HepG2 (cell line): Measurements from ENCODE around the gene AGTPBP1. TPM values are rescaled to one million over a fixed set of nuclear protein-coding genes. Genes with fewer than 3 reads are reported as not detected.

Experiments
- ATAC-seq: fragments of 200-7000 bp; cut with Tn5 transposase; 3 replicates; pipeline ENCODE4 v1.9.1; 2020; ENCODE audit warnings: mild to moderate bottlenecking, moderate library complexity
- BruUV-seq: library from RNA; stranded (reverse); fragments of 400-500 nt; replicated peaks from 2 replicates; lab custom pipeline; 2021; lab: Mats Ljungman, UMichigan
- CTCF ChIA-PET: fragments of 300-600 bp; formaldehyde crosslinking; extraction: SDS; loops from one replicate; lab custom pipeline; 2021; ENCODE audit warnings: low total read pairs, inconsistent platforms, low intra/inter-chr PET ratio; lab: Yijun Ruan, JAX
- POLR2A ChIA-PET: fragments of 350-600 bp; sonication (Branson Sonifier 250); formaldehyde crosslinking; loops from one replicate; lab custom pipeline; 2020; ENCODE audit warnings: antibody characterized with exemption, inconsistent platforms; lab: Yijun Ruan, JAX
- DNase-seq: peaks from one replicate; pipeline ENCODE4 v3.0.0-alpha.2; 2015; ENCODE audit warnings: low spot score
- FAIRE-seq: peaks from 3 replicates; lab custom pipeline; 2011; peaks lifted over from hg19 to GRCh38; lab: Jason Lieb, UNC
- H2AFZ ChIP-seq: one replicate; pipeline ENCODE4 v1.6.1; 2011; ENCODE audit warnings: low read length, inconsistent platforms
- H3K27ac ChIP-seq: fragments of 300-600 bp; 3 replicates; pipeline ENCODE4 v1.8.0; 2011; ENCODE audit warnings: mixed run types, mild to moderate bottlenecking, mixed read lengths, low read length, inconsistent platforms; ENCODE audit not compliant: insufficient read depth; ENCODE audit errors: extremely low read length
- H3K27me3 ChIP-seq, 2 experiments: fragments of 200-600 bp in 1 of 2; 2 replicates in 1 of 2; 3 replicates in 1 of 2; pipeline versions ENCODE4 v1.6.0 to v1.8.0; 2011; ENCODE audit warnings: low read length in 2 of 2, mild to moderate bottlenecking in 2 of 2, moderate library complexity in 2 of 2, inconsistent platforms in 1 of 2; ENCODE audit not compliant: insufficient read depth in 2 of 2, control insufficient read depth in 1 of 2
- H3K36me3 ChIP-seq, 2 experiments: fragments of 200-600 bp in 1 of 2; replicated peaks in 1 of 2; 2 replicates in 1 of 2; 3 replicates in 1 of 2; pipeline versions ENCODE4 v1.5.1 to v1.8.0; 2011; ENCODE audit warnings: low read length in 2 of 2, inconsistent platforms in 1 of 2; ENCODE audit not compliant: insufficient read depth in 2 of 2, control insufficient read depth in 1 of 2
- H3K4me1 ChIP-seq: 2 replicates; pipeline ENCODE4 v1.5.1; 2012; ENCODE audit warnings: low read length, inconsistent platforms; ENCODE audit not compliant: insufficient read depth
- H3K4me2 ChIP-seq: 2 replicates; pipeline ENCODE4 v1.6.0; 2011; ENCODE audit warnings: low read depth, low read length, inconsistent platforms
- H3K4me3 ChIP-seq, 3 experiments: fragments of 200-600 bp in 1 of 3; sonication (generic), shearing (Covaris generic) in 1 of 3; replicated peaks in 1 of 3; 2 replicates each; pipeline ENCODE4 v1.5.1; 2011 to 2016; ENCODE audit warnings: low read length in 3 of 3, inconsistent platforms in 2 of 3, low read depth in 2 of 3, mild to moderate bottlenecking in 2 of 3, control low read depth in 1 of 3, mixed read lengths in 1 of 3; ENCODE audit not compliant: insufficient read depth in 1 of 3
- H3K79me2 ChIP-seq: one replicate; pipeline ENCODE4 v1.6.1; 2011; ENCODE audit warnings: low read length, inconsistent platforms; ENCODE audit not compliant: insufficient read depth
- H3K9ac ChIP-seq: 2 replicates; pipeline ENCODE4 v1.6.0; 2011; ENCODE audit warnings: mild to moderate bottlenecking, low read depth, low read length, inconsistent platforms; ENCODE audit not compliant: insufficient read depth
- H3K9me3 ChIP-seq: 2 replicates; pipeline ENCODE4 v1.5.1; 2012; ENCODE audit warnings: mild to moderate bottlenecking, low read length
- H4K20me1 ChIP-seq: 2 replicates; pipeline ENCODE4 v1.6.0; 2011; ENCODE audit warnings: inconsistent platforms, mild to moderate bottlenecking, low read length, moderate library complexity; ENCODE audit not compliant: insufficient read depth
- CBFB ChIP-seq: sonication (generic); formaldehyde crosslinking; IDR thresholded peaks from 2 replicates; pipeline ENCODE4 v1.4.0; 2020; ENCODE audit warnings: missing genetic modification reagents
- CREM ChIP-seq, 2 experiments: sonication (generic) in 1 of 2; formaldehyde crosslinking in 1 of 2; IDR thresholded peaks; 2 replicates each; pipeline versions ENCODE4 v1.4.0 to v1.6.1; 2016 to 2020; ENCODE audit warnings: antibody characterized with exemption in 1 of 2, mild to moderate bottlenecking in 1 of 2, missing genetic modification reagents in 1 of 2
- DNMT1 ChIP-seq: sonication (generic); formaldehyde crosslinking; IDR thresholded peaks from 2 replicates; pipeline ENCODE4 v1.5.1; 2020; ENCODE audit warnings: mild to moderate bottlenecking, missing genetic modification reagents
- HNF4A ChIP-seq: sonication (generic); formaldehyde crosslinking; IDR thresholded peaks from 2 replicates; pipeline ENCODE4 v1.4.0; 2020; ENCODE audit warnings: missing genetic modification reagents
- IKZF1 ChIP-seq: fragments of 450-650 bp; IDR thresholded peaks from 2 replicates; pipeline ENCODE4 v1.7.1; 2016
- KLF12 ChIP-seq: sonication (generic); formaldehyde crosslinking; IDR thresholded peaks from 2 replicates; pipeline ENCODE4 v1.4.0; 2020; ENCODE audit warnings: missing genetic modification reagents, borderline replicate concordance
- MEIS2 ChIP-seq: sonication (generic); formaldehyde crosslinking; IDR thresholded peaks from 2 replicates; pipeline ENCODE4 v1.9.0; 2021; ENCODE audit warnings: mild to moderate bottlenecking, missing genetic modification reagents
- MZF1 ChIP-seq: sonication (generic); formaldehyde crosslinking; IDR thresholded peaks from 2 replicates; pipeline ENCODE4 v1.8.1; 2023; ENCODE audit warnings: mild to moderate bottlenecking, missing genetic modification reagents, borderline replicate concordance
- NFAT5 ChIP-seq: sonication (generic); formaldehyde crosslinking; IDR thresholded peaks from 2 replicates; pipeline ENCODE4 v1.4.0; 2020; ENCODE audit warnings: missing genetic modification reagents
- NR1H2 ChIP-seq: sonication (generic); formaldehyde crosslinking; IDR thresholded peaks from 2 replicates; pipeline ENCODE4 v1.8.1; 2022; ENCODE audit warnings: low read depth, missing genetic modification reagents, borderline replicate concordance
- PRPF4 ChIP-seq: fragments of 200-400 bp; formaldehyde crosslinking; IDR thresholded peaks from 2 replicates; pipeline ENCODE4 v1.6.1; 2016; ENCODE audit warnings: low read length, low read depth; ENCODE audit not compliant: poor library complexity, severe bottlenecking
- SIN3B ChIP-seq: fragments of 150-350 bp; IDR thresholded peaks from 2 replicates; pipeline ENCODE4 v1.6.1; 2014; ENCODE audit warnings: low read length
- ZNF180 ChIP-seq: sonication (generic); formaldehyde crosslinking; IDR thresholded peaks from 2 replicates; pipeline ENCODE4 v1.4.0; 2020; ENCODE audit warnings: low read depth, missing genetic modification reagents, borderline replicate concordance
- ZNF235 ChIP-seq: sonication (generic); formaldehyde crosslinking; IDR thresholded peaks from 2 replicates; pipeline ENCODE4 v1.8.1; 2023; ENCODE audit warnings: mild to moderate bottlenecking, missing genetic modification reagents, borderline replicate concordance
- ZNF253 ChIP-seq: sonication (generic); formaldehyde crosslinking; IDR thresholded peaks from 2 replicates; pipeline ENCODE4 v1.8.0; 2022; ENCODE audit warnings: mild to moderate bottlenecking, missing genetic modification reagents, borderline replicate concordance
- ZNF629 ChIP-seq: sonication (generic); formaldehyde crosslinking; conservative IDR thresholded peaks from 2 replicates; pipeline ENCODE4 v1.5.0; 2020; ENCODE audit warnings: missing genetic modification reagents
- ZNF784 ChIP-seq: sonication (generic); formaldehyde crosslinking; IDR thresholded peaks from 2 replicates; pipeline ENCODE4 v1.5.1; 2020; ENCODE audit warnings: missing genetic modification reagents, mild to moderate bottlenecking, borderline replicate concordance
- ZSCAN31 ChIP-seq: sonication (generic); formaldehyde crosslinking; IDR thresholded peaks from 2 replicates; pipeline ENCODE4 v1.5.0; 2020; ENCODE audit warnings: low read depth, mild to moderate bottlenecking, missing genetic modification reagents
- WGBS: methylation state at CpG from one replicate; pipeline ENCODE4 v1.1.6; 2017; ENCODE audit warnings: low lambda C conversion rate; 5-methylcytosine and 5-hydroxymethylcytosine counted together
- in situ Hi-C: cut with HindIII; loops from 2 replicates; pipeline ENCODE4 v1.10.0; 2017; ENCODE audit warnings: low pct_unique_long_range_greater_than_20kb; ENCODE audit not compliant: extremely low pct_ligation_motif_present
- intact Hi-C: fragments of 100-400 bp; cut with micrococcal nuclease; formaldehyde crosslinking; loops from one replicate; pipeline ENCODE4 v1.10.0; 2022; ENCODE audit not compliant: unreplicated experiment
- polyA plus RNA-seq, 8 experiments: library from polyadenylated mRNA; depleted of rRNA in 3 of 8; stranded (reverse) in 7 of 8; unstranded in 1 of 8; fragments of >200 nt; fragmentation: Illumina TruSeq in 4 of 8; extraction: Trizol in 4 of 8; gene quantifications; 2 replicates each; pipeline versions ENCODE4 v1.2.1 to v1.2.3, GENCODE V29; 2011 to 2016; ENCODE audit warnings: low read depth in 4 of 8, missing spikeins in 1 of 8, mixed read lengths in 1 of 8; ENCODE audit not compliant: insufficient read depth in 1 of 8
- total RNA-seq, 5 experiments: library from RNA; depleted of rRNA; stranded (reverse); fragments of >200 nt; fragmentation: Illumina TruSeq; extraction: Trizol; gene quantifications; 2 replicates each; pipeline ENCODE4 v1.2.3, GENCODE V29; 2016; ENCODE audit warnings: low read depth in 1 of 5

The AGTPBP1 gene
- total and polyA plus RNA-seq, 2 of the 13 experiments (the other 11 are each of a cell fraction or from before 2014, with no cell fraction given), result 9.7 to 22.3 TPM

DNA sequence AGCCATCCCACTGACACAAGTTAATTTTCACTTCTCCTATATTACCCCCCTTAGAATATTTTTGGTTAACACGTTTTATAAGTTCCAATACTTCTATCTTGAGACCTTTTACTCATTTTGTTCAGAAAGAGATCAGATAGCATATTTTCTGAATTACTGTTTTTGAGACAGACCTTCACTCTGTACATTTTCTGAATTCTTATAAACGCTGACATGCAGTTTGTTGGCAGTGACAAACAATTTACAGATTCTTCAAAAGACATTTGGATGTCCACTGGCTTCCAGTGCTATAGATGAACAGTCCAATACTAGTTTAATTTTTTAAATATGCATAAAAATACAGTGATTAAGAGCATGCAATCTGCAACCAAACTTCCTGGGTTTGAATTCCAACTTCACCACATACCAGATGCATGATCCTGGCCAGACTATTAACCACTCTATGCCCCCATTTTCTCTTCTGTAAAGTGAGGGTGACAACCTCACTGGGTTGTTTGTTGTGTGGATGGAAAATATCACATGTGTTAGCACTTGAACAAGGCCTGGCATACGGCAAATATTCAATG lies 142.1 kb downstream of the AGTPBP1 start (continued):
- TF ChIP-seq NFAT5 (CRISPR knock-in tag), result no peak

DNA sequence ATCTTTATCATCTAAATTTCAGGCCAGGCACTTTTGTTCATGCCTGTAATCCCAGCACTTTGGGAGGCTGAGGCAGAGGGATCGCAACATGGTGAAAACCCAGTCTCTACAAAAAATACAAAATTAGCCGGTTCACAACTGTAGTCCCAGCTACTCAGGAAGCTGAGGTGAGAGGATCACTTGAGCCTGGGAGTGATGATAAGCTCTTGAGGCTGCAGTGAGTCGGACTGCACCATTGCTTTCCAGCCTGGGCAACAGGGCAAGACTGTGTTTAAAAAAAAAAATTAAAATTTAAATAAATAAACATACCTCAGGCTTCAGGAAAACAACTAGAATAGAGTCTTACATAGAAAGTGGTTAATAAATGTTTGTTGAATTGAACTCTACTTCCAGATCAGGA lies 147.4 kb downstream of the AGTPBP1 start:
- Histone ChIP-seq H4K20me1 (no peaks in the 10 kb centered on the region), H3K9ac (no peak overlapping the region), H3K4me1 (no peaks in the 10 kb centered on the region), H3K27ac (no peak overlapping the region), H3K79me2 (no peaks in the 10 kb centered on the region), H2AFZ (no peak overlapping the region), H3K27me3 (no peaks in the 10 kb centered on the region), H3K36me3 (peaks cover 0 to 7% of the 10 kb centered on the region in 2 experiments; a peak in 2 of 5 replicates), H3K9me3 (no peaks in the 10 kb centered on the region), H3K4me2 (no peak overlapping the region), H3K4me3 (no peak overlapping the region)
- FAIRE-seq (no peak), DNase-seq (no peak), ATAC-seq (no peak)
- POLR2A ChIA-PET, result no interaction called here
- CTCF ChIA-PET, result no interaction called here
- in situ Hi-C loops, result no loop called here
- intact Hi-C loops, result no loop called here
- WGBS, result 96% methylated on average over 3 of the region's 3 CpGs
- BruUV-seq, result no TSS peak
- TF ChIP-seq MEIS2 (CRISPR knock-in tag), result no peak
- no peak for TF ChIP-seq DNMT1 (CRISPR knock-in tag)
- no peak for TF ChIP-seq NR1H2 (CRISPR knock-in tag)
- TF ChIP-seq PRPF4, result no peak
- TF ChIP-seq ZSCAN31 (CRISPR knock-in tag), result no peak
- TF ChIP-seq IKZF1, result no peak
- TF ChIP-seq KLF12 (CRISPR knock-in tag), result no peak
- no peak for TF ChIP-seq HNF4A (CRISPR knock-in tag)
- no peak for TF ChIP-seq CBFB
- TF ChIP-seq ZNF784 (CRISPR knock-in tag), result no peak
- no peak for TF ChIP-seq ZNF180 (CRISPR knock-in tag)
- TF ChIP-seq MZF1, result no peak
- TF ChIP-seq ZNF629 (CRISPR knock-in tag), result no peak
- no peak for TF ChIP-seq ZNF253 (CRISPR knock-in tag)
- no peak for TF ChIP-seq SIN3B
- TF ChIP-seq ZNF235 (CRISPR knock-in tag), result no peak
- no peak for TF ChIP-seq CREM (IDR thresholded peaks at IDR 0.05)
- TF ChIP-seq CREM (CRISPR knock-in tag; IDR thresholded peaks at IDR 0.05), result no peak
